A673 (cell line): ENCODE data around the gene SLC30A1. TPM values are rescaled to one million over a fixed set of nuclear protein-coding genes. Genes with fewer than 3 reads are reported as not detected.

Source experiments
- BruUV-seq: library from RNA; stranded (reverse); fragments of 400-500 nt; replicated peaks from 2 replicates; lab custom pipeline; 2021; lab: Mats Ljungman, UMichigan
- CTCF ChIA-PET: fragments of 300-600 bp; sonication (Branson Sonifier 250); formaldehyde crosslinking; loops from one replicate; lab custom pipeline; 2022; ENCODE audit warnings: antibody characterized with exemption; lab: Charles Lee
- POLR2A ChIA-PET: fragments of 300-600 bp; sonication (Branson Sonifier 250); formaldehyde crosslinking; loops from one replicate; lab custom pipeline; 2022; ENCODE audit warnings: antibody characterized with exemption; ENCODE audit not compliant: low non-redundant PET; lab: Charles Lee
- DNase-seq: peaks from one replicate; pipeline ENCODE4 v3.0.0-alpha.2; 2015; ENCODE audit warnings: low spot score
- H3K27ac ChIP-seq: fragments of 200-600 bp; sonication (generic); 2 replicates; pipeline ENCODE4 v1.5.1; 2016; ENCODE audit warnings: mixed run types, low read depth, mild to moderate bottlenecking, mixed read lengths, antibody characterized with exemption, low read length; ENCODE audit not compliant: poor library complexity, severe bottlenecking
- H3K27me3 ChIP-seq: fragments of 200-600 bp; sonication (generic); replicated peaks from 2 replicates; pipeline ENCODE4 v1.6.1; 2017; ENCODE audit warnings: mixed run types, low read depth, mild to moderate bottlenecking, mixed read lengths, antibody characterized with exemption, low read length; ENCODE audit not compliant: insufficient read depth, poor library complexity
- H3K36me3 ChIP-seq: fragments of 200-600 bp; sonication (generic); 2 replicates; pipeline ENCODE4 v1.6.1; 2016; ENCODE audit warnings: mixed run types, mild to moderate bottlenecking, mixed read lengths, antibody characterized with exemption, low read length; ENCODE audit not compliant: insufficient read depth, poor library complexity, severe bottlenecking
- H3K4me1 ChIP-seq: fragments of 200-600 bp; sonication (generic); 2 replicates; pipeline ENCODE4 v1.6.1; 2017; ENCODE audit warnings: mixed run types, mild to moderate bottlenecking, mixed read lengths, antibody characterized with exemption, low read length; ENCODE audit not compliant: insufficient read depth, poor library complexity, severe bottlenecking
- H3K4me3 ChIP-seq: fragments of 200-600 bp; sonication (generic); 2 replicates; pipeline ENCODE4 v1.5.1; 2016; ENCODE audit warnings: low read depth, mixed run types, mild to moderate bottlenecking, mixed read lengths, low read length; ENCODE audit not compliant: poor library complexity, severe bottlenecking
- H3K9me3 ChIP-seq: fragments of 200-600 bp; sonication (generic); 2 replicates; pipeline ENCODE4 v1.6.1; 2016; ENCODE audit warnings: mixed run types, low read depth, mild to moderate bottlenecking, mixed read lengths, antibody characterized with exemption, low read length; ENCODE audit not compliant: poor library complexity, severe bottlenecking
- EZH2 ChIP-seq: fragments of 200-600 bp; sonication (generic); IDR thresholded peaks from 2 replicates; pipeline ENCODE4 v1.6.1; 2017; ENCODE audit warnings: borderline replicate concordance, low read depth, mild to moderate bottlenecking, mixed read lengths, antibody characterized with exemption, low read length; ENCODE audit not compliant: poor library complexity, severe bottlenecking
- intact Hi-C: fragments of 100-400 bp; cut with micrococcal nuclease; formaldehyde crosslinking; loops from one replicate; pipeline ENCODE4 v1.10.0; 2022; ENCODE audit not compliant: unreplicated experiment
- total RNA-seq: library from RNA; stranded (reverse); gene quantifications from 2 replicates; pipeline ENCODE4 v1.2.3, GENCODE V29; 2021
- TF ChIP-seq, protein P1 (sequence below): fragments of 300-800, 200-600 bp; sonication (generic); conservative IDR thresholded peaks from 2 replicates; pipeline ENCODE4 v1.5.1; 2017; ENCODE audit warnings: low read depth, mild to moderate bottlenecking, antibody characterized with exemption, low read length, moderate library complexity, mixed read lengths

SLC30A1 gene
- total RNA-seq, 1 experiment from 2014 or later = 12.2 TPM

DNA sequence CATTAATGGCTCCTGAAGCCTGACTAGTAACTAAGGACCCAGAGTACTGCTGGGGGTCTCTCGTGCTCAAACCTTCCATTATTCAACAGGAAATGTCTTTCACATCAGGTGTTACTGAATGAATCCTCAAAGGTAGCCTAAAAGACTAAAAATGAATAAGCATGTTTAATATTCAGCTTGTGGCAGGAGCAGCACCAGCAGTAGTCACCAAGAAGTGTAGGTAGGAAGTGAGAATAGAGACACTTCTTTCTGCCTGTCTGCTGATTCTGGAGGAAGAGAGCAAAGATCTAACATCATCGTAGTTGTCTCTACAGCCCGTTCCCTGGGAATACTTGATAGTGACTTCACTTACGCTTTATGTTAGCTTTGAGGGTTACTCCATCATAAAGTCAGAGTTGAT is 7.6 kb upstream of the SLC30A1 start:
- intact Hi-C loops = no loop called here
- H3K36me3 ChIP-seq = no peaks in the 10 kb centered on the region
- TF ChIP-seq, protein P1, sequence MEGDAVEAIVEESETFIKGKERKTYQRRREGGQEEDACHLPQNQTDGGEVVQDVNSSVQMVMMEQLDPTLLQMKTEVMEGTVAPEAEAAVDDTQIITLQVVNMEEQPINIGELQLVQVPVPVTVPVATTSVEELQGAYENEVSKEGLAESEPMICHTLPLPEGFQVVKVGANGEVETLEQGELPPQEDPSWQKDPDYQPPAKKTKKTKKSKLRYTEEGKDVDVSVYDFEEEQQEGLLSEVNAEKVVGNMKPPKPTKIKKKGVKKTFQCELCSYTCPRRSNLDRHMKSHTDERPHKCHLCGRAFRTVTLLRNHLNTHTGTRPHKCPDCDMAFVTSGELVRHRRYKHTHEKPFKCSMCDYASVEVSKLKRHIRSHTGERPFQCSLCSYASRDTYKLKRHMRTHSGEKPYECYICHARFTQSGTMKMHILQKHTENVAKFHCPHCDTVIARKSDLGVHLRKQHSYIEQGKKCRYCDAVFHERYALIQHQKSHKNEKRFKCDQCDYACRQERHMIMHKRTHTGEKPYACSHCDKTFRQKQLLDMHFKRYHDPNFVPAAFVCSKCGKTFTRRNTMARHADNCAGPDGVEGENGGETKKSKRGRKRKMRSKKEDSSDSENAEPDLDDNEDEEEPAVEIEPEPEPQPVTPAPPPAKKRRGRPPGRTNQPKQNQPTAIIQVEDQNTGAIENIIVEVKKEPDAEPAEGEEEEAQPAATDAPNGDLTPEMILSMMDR = no peak
- no peak for TF ChIP-seq EZH2
- POLR2A ChIA-PET = no interaction called here
- no peak overlapping the region for H3K4me3 ChIP-seq
- H3K4me1 ChIP-seq = no peaks in the 10 kb centered on the region
- BruUV-seq = no TSS peak
- H3K27me3 ChIP-seq = no peaks in the 10 kb centered on the region
- DNase-seq = no peak
- H3K27ac ChIP-seq = no peak overlapping the region
- H3K9me3 ChIP-seq = no peaks in the 10 kb centered on the region
- CTCF ChIA-PET = no interaction called here

DNA sequence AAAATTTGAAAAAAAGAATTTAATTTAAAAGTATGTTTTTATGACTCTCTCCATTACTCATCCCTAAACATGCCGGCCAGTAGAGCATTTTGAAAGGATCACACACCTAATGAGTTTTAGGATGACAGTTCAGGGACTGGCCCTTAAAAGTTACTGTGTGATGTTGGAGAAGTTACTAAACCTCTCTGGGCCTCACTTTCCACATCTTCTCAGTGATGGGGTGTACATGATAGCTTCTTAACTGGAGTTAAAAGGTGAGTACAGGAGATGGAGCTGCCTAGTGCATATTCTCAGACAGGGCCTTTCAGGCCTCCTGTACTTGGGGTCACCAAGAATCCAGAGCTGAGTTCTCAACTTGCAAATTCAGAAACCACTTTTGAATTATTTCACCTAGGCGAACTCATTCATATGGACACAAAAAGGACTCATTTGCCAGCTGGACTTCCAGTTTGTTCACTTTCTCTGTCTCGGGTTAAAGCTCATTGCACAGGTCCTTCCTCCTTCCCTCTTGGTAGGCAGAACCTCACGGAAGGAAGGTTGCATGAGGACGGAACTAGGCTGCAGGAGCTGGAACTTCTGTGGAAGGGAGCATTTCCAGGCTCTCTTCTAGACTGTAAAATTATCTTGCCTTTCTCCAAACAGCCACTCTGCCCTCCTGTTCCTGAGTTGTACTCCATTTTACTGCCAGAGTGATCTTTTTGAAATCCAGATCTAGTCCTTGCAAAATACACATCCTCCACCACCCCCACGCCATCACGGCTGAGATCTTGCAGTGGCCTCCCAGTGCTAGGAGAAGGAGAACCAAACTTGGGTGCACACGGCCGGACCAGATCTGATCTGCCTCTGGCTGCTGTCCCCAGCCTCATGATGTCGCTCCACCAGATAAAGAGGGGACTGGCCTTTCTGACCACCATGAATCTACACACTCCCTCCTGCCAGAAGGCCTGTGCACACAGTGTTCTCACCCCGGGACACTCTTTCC is 4.3 kb upstream of the SLC30A1 start:
- ChIA-PET POLR2A (no interaction called here), CTCF (no interaction called here)
- Histone ChIP-seq H3K4me3 (no peak overlapping the region), H3K9me3 (no peaks in the 10 kb centered on the region), H3K27ac (no peak overlapping the region), H3K4me1 (peaks cover 3% of the 10 kb centered on the region), H3K27me3 (no peaks in the 10 kb centered on the region), H3K36me3 (no peaks in the 10 kb centered on the region)
- DNase-seq = no peak
- BruUV-seq = no TSS peak
- no peak for TF ChIP-seq EZH2
- TF ChIP-seq, protein P1 = no peak
- intact Hi-C loops = no loop called here

DNA sequence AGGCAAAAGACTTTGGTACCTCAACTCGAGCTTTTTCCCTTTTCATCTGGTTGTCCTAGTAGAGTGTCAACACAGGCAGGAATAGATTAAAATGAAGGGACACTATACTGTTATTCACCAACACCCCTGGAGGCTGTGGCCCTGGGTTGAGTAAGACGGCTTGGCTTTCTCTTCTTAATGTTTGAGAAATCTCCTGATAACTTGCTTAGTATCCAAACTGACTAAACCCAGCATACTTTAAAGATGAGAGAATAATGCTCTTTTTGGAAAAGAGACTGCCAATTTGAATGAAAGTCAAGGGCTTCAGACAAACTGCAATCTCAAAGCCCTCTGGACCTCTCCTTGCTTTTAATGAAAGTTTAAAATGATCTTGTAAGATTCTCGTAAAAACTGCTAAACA is 2.6 kb upstream of the SLC30A1 start:
- H3K4me1 ChIP-seq = peaks cover 10% of the 10 kb centered on the region
- TF ChIP-seq, protein P1 = no peak
- TF ChIP-seq EZH2 = no peak
- no peaks in the 10 kb centered on the region for H3K27me3 ChIP-seq
- no TSS peak for BruUV-seq
- intact Hi-C loops = no loop called here
- ChIA-PET CTCF (no interaction called here), POLR2A (no interaction called here)
- no peaks in the 10 kb centered on the region for H3K9me3 ChIP-seq
- H3K27ac ChIP-seq = no peak overlapping the region
- no peak overlapping the region for H3K4me3 ChIP-seq
- DNase-seq = no peak
- H3K36me3 ChIP-seq = no peaks in the 10 kb centered on the region
